Measurements from ENCODE around the gene RBM4B.
"Not testable (repeated sequence)": the region's sequence is repeated elsewhere in the genome, so short reads cannot be mapped to it uniquely, and the experiment has no call there.

The RBM4B gene

GRCh38 chr11:66686100-66686785, 8.6 kb upstream of the RBM4B start:
- no peak for DNase-seq

DNA sequence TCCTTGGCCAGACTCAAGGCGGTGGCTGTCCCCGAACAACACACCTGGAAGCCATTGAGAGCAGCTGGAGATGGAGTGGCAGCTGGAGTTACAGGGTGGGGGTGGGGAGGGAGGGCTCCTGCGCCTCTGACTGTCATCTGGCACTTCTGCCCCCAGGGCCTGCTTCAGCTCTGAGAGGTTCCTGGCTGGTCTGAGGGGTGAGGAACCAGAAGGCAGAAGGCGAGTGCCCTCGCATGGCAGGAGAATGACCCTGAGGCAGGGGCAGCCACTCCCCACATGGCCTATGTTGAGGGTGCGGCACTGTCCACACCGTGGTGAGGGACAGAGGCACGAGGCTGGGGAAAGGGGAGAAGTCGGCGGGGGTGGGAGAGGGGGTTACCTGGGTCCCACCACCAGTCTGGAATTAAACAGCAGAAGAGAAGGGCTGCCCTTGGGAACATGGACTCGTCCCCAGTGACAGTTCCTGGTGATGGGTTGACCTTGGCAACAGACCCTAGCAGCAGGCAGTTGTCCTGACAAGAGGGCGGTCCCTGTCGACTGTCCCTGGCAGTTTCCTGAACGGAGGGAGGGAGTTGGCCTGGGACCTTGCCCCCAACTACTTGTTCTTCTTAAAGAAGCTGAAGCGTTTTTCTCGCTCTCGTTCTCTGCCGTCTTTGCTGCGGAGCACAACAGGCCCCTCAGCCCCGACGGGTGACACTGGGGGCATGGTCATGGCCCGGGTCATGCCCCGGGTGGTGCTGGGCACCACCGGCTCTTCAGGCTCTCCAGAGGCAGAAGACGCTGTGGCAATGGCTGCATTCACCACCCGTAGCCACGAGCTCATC, 7.8 kb upstream of the RBM4B start:
- DNase-seq: no peak

GRCh38 chr11:66684635-66685034, 6.9 kb upstream of the RBM4B start:
- no peak for DNase-seq

DNA sequence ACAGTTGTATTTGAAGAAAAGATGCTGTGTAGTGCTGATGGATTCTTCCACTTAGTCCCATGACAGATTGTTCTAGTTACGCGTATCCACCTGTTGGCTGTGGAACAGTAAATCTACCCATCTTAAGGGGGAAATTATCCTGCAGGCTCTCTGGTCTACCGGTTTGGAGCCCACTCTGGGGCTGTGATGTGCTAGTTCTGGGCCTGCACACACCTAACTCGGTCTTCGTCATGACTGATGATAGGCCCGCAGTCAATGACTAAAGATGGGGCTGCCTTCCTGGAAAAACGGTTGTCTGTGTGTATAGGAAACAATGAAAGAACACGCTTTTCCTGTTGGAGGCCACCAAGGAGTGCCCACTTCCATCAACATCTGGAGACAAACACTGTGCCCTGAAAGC, 6.2 kb upstream of the RBM4B start:
- DNase-seq: no peak

DNA sequence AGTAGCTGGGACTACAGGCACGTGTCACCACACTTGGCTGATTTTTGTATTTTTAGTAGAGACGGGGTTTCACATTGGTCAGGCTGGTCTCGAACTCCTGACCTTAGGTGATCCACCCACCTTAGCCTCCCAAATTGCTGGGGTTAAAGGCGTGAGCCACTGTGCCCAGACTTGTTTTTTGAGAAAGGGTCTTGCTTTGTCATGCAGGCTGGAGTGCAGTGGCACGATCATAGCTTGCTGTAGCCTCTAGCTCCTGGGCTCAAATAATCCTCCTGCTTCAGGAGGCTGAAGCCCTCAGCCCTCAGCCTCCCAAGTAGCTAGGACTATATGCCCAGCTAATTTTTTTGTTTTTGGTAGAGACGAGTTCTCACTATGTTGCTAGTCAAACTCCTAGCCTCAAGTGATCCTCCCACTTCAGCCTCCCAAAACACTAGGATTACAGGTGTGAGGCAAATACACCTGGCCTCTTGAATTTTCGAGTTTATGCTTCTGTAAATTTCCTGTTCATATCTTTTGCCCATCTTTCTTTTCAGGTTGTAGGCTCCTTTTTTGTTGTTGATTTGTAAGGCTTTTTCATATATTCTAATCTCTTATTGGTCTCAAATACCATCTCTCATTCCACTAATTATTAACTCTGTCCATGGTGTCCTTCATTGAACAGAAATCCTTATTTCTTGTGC, 3.4 kb upstream of the RBM4B start:
- no peak for DNase-seq

- DNase-seq: no peak
Observed at GRCh38 chr11:66676931-66677598, 622 bp downstream of the RBM4B start.

- no peak for DNase-seq
Observed at GRCh38 chr11:66676282-66676919, 1.3 kb downstream of the RBM4B start.

GRCh38 chr11:66674964-66675602, 2.6 kb downstream of the RBM4B start:
- no peak for DNase-seq

DNA sequence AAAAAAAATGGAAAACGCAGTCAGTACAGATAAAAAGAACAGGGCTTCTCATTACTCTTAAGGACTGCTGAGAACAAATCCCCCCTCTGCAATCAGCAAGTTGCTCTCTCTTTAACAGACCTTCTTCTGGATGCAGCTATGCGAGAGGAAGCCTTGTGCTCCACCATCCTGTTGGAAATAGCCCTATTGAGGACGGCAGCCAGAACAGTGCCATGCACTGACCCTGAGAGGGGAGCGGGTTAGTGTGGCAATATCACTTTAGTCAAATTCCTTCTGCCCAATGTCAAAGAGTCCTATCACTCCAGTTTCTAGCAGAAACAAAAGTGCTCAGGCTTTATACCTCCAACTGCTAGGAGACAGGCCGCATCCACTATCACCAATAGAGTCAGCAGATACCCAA, 6.9 kb downstream of the RBM4B start:
- DNase-seq: no peak

DNA sequence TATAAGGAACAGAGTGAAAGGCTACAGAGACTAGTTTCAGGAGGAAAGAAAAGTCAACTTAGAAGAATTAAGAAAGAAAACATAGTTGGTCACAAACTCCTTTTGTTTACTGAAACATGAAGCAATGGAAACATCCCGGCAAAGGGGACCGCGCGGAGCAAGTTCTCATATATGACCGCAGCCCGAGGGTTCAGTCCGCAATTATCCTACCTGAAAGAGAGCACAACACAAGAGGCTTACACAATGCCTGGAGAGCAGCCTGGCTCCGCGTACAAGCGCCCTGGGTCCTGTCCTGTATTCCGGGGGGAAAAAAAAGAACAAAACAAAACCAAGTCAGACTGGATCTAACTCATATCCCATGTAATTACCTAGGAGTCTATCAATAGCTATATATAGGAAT, 12.3 kb downstream of the RBM4B start:
- no peak for DNase-seq

GRCh38 chr11:66663741-66664296, 13.9 kb downstream of the RBM4B start:
- no peak for DNase-seq

DNA sequence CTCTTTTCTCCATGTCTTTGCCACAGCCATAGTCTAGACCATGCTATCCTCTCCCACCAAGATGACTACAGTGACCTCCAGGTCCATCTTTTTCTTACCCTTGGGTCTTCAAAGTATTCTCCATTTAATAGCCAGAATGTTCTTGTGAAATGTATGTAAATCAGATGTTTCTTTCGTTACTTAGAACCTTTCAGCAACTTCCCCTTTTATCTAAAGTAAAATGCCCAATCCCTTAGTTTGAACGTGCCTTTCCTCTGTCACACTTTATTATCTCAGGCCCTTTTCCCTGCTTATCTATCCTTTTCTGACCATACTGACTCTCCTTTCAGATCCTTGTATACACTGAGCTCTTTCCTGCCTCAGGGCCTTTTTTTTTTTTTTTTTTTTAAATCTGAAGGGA, 17.9 kb downstream of the RBM4B start:
- no peak for DNase-seq

- DNase-seq: no peak
Observed at GRCh38 chr11:66653123-66653522, 24.6 kb downstream of the RBM4B start.

DNA sequence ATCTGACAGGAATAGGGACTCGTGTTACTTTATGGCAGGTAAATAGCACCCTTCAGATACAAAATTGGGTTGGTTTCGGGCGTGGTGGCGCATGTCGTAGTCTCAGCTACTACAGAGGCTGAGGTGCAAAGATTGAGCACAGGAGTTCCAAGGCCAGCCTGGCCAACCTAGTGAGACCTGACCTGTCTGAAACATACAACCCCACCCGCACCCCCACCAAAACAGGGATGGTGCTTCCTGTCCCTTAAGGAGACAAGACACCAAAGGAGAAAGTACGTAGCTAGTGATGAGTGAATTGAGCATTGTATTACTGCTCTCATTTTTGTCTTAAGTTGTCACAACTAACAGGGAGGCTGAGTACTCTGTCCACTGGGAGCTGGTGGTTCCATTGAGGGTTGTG, 25.0 kb downstream of the RBM4B start:
- no peak for DNase-seq

GRCh38 chr11:66651016-66651415, 26.7 kb downstream of the RBM4B start:
- DNase-seq: no peak

DNA sequence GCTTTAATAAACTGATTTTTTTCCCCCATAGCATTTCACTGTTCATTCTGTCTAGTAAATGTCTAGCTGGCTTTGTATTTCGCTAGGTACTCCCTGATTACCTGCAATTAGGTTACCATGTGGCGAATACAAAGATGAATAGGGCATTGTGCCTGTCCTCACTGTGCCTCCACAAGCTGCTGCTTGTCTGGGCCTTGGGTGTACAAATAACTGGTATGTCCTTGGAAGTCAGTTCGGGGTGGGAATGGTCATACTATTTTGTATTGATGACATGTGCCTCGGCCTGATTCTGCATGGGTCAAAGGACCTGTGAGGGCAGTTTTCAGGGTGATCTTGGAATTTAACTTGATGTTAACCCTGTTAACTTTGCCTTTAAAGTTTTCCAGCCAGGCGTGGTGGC, 27.8 kb downstream of the RBM4B start:
- DNase-seq: no peak

DNA sequence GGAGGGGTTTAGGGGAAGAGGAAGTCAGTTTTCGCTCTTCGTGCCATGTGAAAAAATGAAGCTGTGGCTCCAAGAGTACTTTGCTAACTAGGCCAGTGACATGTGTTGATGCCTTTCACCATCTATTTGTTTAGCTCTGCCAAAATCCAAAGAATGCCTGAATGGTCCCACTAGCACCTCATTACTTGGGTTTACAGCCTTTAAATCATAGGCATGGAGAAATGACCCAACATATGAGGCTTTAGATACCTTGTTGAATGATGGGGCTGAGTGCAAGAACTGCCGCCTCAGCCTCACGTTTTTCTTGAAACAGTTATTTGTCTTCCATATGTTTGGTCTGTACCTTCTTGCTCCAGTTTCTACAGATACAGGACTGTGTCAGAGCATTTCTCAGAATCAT, 30.9 kb downstream of the RBM4B start:
- no peak for DNase-seq

DNA sequence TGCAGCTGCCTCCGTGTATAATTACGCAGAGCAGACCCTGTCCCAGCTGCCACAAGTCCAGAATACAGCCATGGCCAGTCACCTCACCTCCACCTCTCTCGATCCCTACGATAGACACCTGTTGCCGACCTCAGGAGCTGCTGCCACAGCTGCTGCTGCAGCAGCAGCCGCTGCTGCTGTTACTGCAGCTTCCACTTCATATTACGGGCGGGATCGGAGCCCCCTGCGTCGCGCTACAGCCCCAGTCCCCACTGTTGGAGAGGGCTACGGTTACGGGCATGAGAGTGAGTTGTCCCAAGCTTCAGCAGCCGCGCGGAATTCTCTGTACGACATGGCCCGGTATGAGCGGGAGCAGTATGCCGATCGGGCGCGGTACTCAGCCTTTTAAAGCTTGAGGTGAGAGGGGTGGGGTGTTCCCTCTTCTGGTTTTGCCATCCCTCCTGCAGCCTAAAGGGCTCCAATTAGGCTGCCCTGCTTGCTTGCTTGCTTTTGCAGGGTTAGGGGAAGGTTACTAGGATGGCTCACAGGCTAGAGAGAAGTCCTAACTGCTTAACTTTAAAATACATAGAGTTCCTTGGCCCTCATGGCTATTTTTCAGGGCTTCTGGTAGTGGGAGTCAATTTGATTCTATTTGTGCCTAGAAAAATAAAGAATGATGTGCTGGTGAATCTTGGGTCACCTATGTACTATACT, 33.8 kb downstream of the RBM4B start:
- no peak for DNase-seq

DNA sequence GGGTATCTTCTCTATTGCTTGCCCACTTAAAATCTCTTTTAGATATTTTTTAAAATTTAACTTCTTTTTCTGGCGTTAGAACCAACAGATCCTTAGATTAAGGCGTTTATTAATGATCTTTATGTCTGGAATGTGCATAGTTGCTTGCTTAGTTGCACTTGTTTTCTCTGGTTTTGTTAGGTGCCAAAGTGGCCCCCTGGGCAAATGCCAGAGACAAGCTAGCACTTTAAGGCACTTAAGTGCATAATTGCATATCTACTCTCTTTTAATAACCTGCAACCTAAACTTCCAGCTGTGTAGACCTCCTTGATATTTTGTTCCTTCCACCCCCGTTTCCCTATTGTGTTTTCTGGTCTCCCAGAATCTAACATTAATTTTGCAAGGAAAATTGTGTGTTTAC, 35.9 kb downstream of the RBM4B start:
- DNase-seq: no peak

GRCh38 chr11:66639814-66640340, 37.8 kb downstream of the RBM4B start:
- not testable (repeated sequence) for DNase-seq

Data from activated CD4-positive, alpha-beta T cell treated with anti-CD3 and anti-CD28 coated beads, Interleukin-2, amount 50 U/mL, for 4 hours (primary cell).